Trophoblast cell (in vitro differentiated cells and primary cell): ENCODE results near the gene FCRL6.

Experiments
- DNase-seq, 2 donors: peaks; one replicate each; pipeline ENCODE4 v3.0.0-alpha.2; 2016
- H2AFZ ChIP-seq: 2 replicates; pipeline ENCODE4 v1.6.1; 2013; ENCODE audit warnings: low read length, moderate library complexity, mild to moderate bottlenecking; ENCODE audit not compliant: insufficient read depth, poor library complexity
- H2AK5ac ChIP-seq: 2 replicates; pipeline ENCODE4 v1.6.1; 2013; ENCODE audit warnings: mild to moderate bottlenecking, low read length
- H2BK120ac ChIP-seq: 2 replicates; pipeline ENCODE4 v1.6.1; 2013; ENCODE audit warnings: low read length, mild to moderate bottlenecking, moderate library complexity; ENCODE audit not compliant: insufficient read depth, poor library complexity
- H2BK12ac ChIP-seq: 2 replicates; pipeline ENCODE4 v1.6.1; 2013; ENCODE audit warnings: mild to moderate bottlenecking, low read length, moderate library complexity
- H2BK5ac ChIP-seq: 2 replicates; pipeline ENCODE4 v1.6.1; 2013; ENCODE audit warnings: low read length, low read depth, moderate library complexity, mild to moderate bottlenecking; ENCODE audit not compliant: poor library complexity
- H3K14ac ChIP-seq: 2 replicates; pipeline ENCODE4 v1.6.1; 2013; ENCODE audit warnings: mild to moderate bottlenecking, low read length
- H3K18ac ChIP-seq: 2 replicates; pipeline ENCODE4 v1.6.1; 2013; ENCODE audit warnings: mild to moderate bottlenecking, low read length
- H3K23ac ChIP-seq: 2 replicates; pipeline ENCODE4 v1.6.1; 2013; ENCODE audit warnings: low read length
- H3K27ac ChIP-seq: 2 replicates; pipeline ENCODE4 v1.5.1; 2013; ENCODE audit warnings: low read depth, mild to moderate bottlenecking, inconsistent platforms, low read length, moderate library complexity
- H3K27me3 ChIP-seq: 2 replicates; pipeline ENCODE4 v1.6.1; 2013; ENCODE audit warnings: inconsistent platforms, mild to moderate bottlenecking, low read length, moderate library complexity; ENCODE audit not compliant: insufficient read depth
- H3K36me3 ChIP-seq, 2 experiments: 1 replicate in 1 of 2; 2 replicates in 1 of 2; pipeline ENCODE4 v1.6.1; 2013; ENCODE audit warnings: low read length in 2 of 2, mild to moderate bottlenecking in 2 of 2, moderate library complexity in 1 of 2; ENCODE audit not compliant: insufficient read depth in 2 of 2, control insufficient read depth in 1 of 2
- H3K4ac ChIP-seq: 2 replicates; pipeline ENCODE4 v1.6.1; 2013; ENCODE audit warnings: low read depth, mild to moderate bottlenecking, low read length, moderate library complexity
- H3K4me1 ChIP-seq, 2 experiments: 1 replicate in 1 of 2; 2 replicates in 1 of 2; pipeline ENCODE4 v1.6.1; 2013; ENCODE audit warnings: low read length in 2 of 2, mild to moderate bottlenecking in 2 of 2, moderate library complexity in 1 of 2; ENCODE audit not compliant: insufficient read depth in 2 of 2, control insufficient read depth in 1 of 2
- H3K4me2 ChIP-seq: 2 replicates; pipeline ENCODE4 v1.6.1; 2013; ENCODE audit warnings: inconsistent platforms, mild to moderate bottlenecking, low read length, moderate library complexity
- H3K4me3 ChIP-seq: 2 replicates; pipeline ENCODE4 v1.5.1; 2013; ENCODE audit warnings: mild to moderate bottlenecking, low read depth, low read length, inconsistent platforms
- H3K79me1 ChIP-seq: one replicate; pipeline ENCODE4 v1.6.1; 2013; ENCODE audit warnings: low read length
- H3K79me2 ChIP-seq: 2 replicates; pipeline ENCODE4 v1.6.1; 2013; ENCODE audit warnings: low read length, mild to moderate bottlenecking; ENCODE audit not compliant: control insufficient read depth, insufficient read depth, poor library complexity
- H3K9ac ChIP-seq: 2 replicates; pipeline ENCODE4 v1.6.1; 2013; ENCODE audit warnings: mild to moderate bottlenecking, low read length
- H3K9me3 ChIP-seq: 2 replicates; pipeline ENCODE4 v1.6.1; 2013; ENCODE audit warnings: low read depth, mild to moderate bottlenecking, control low read depth, inconsistent platforms, low read length; ENCODE audit not compliant: insufficient read depth
- H4K12ac ChIP-seq: 2 replicates; pipeline ENCODE4 v1.6.1; 2013; ENCODE audit warnings: low read depth, mild to moderate bottlenecking, low read length, moderate library complexity
- H4K8ac ChIP-seq: 2 replicates; pipeline ENCODE4 v1.6.1; 2013; ENCODE audit warnings: low read depth, mild to moderate bottlenecking, low read length, moderate library complexity
- H4K91ac ChIP-seq: one replicate; pipeline ENCODE4 v1.6.1; 2013; ENCODE audit warnings: low read depth, mild to moderate bottlenecking, low read length, moderate library complexity
- WGBS: extraction: QIAGEN DNeasy Blood & Tissue Kit; methylation state at CpG from one replicate; pipeline ENCODE4 v1.1.7; 2013; ENCODE audit warnings: missing lambda C conversion rate; ENCODE audit not compliant: insufficient read length, insufficient coverage; ENCODE audit errors: extremely low coverage; 5-methylcytosine and 5-hydroxymethylcytosine counted together

Gene FCRL6

DNA sequence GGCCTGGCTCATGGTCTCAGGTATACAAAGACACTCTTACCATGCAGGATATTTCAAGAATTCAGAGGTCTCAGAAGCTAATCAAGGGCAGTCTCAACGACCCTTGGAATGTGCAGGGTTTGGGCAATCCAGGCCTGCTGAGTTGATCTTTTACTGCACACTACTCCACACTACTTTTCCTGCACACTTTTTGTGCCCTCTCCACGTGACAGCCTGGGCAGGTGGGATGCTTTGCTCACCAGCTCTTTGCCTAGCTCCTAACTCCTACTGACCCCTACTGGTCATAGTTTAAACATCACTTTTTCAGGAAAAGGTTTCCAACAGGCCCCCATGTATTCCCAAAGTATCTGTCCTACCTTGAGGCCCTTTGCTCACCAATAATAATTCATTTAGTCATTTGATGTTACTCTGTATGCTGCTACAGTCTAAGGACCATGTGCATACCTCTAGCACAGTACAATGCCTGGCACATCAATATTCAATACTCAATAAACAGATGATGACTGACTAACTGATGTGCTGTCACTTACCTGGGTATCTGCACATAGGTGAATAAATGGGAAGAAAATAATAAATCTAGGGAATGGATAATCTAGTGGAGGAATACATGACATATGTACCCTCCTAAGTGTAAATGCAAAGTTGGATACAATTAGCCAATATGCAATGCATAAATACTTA, 11.8 kb upstream of the FCRL6 start:
- Histone ChIP-seq H4K8ac (no peak overlapping the region), H3K27me3 (no peaks in the 10 kb centered on the region), H2BK12ac (no peak overlapping the region), H3K9me3 (no peaks in the 10 kb centered on the region), H3K4ac (no peak overlapping the region), H3K4me2 (no peak overlapping the region), H3K27ac (no peak overlapping the region), H3K36me3 (no peaks in the 10 kb centered on the region), H3K4me3 (no peak overlapping the region), H3K18ac (no peak overlapping the region), H3K23ac (no peak overlapping the region), H2BK5ac (no peak overlapping the region), H3K9ac (no peak overlapping the region), H3K14ac (no peak overlapping the region), H2AK5ac (no peak overlapping the region), H4K91ac (no peak overlapping the region), H2BK120ac (no peak overlapping the region), H3K4me1 (peaks cover 0 to 2% of the 10 kb centered on the region in 2 experiments), H3K79me1 (no peaks in the 10 kb centered on the region), H2AFZ (no peak overlapping the region), H3K79me2 (no peaks in the 10 kb centered on the region), H4K12ac (no peak overlapping the region)
- DNase-seq, result peak; percentile 71 to 89
- WGBS, result no CpG with 5 or more reads among the region's 2 CpGs

DNA sequence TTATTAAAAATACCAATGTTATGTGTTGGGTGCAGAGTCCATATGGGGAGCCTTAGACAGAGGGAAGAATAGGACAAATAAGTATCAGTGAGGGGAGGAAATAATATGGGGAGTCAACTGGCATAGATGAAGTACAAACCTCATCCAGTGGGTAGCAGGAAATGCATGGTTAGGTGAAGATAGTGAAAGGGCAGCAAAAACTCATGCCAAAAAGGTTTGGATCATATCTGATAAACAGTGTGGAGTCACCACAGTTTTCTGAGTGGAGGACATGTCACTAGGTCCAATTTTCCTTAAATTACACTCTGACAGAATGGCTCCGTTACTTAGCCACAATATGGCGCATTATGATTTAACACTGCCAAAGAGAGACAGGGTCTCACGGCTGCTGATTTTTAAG, 11.1 kb upstream of the FCRL6 start:
- no peak overlapping the region for H4K91ac ChIP-seq
- no peaks in the 10 kb centered on the region for H3K36me3 ChIP-seq
- H3K27ac ChIP-seq, result no peak overlapping the region
- peak in 1 of 2 donors; percentile 37 for DNase-seq
- no peak overlapping the region for H2BK12ac ChIP-seq
- no peak overlapping the region for H3K4me2 ChIP-seq
- H3K9ac ChIP-seq, result no peak overlapping the region
- peaks cover 0 to 2% of the 10 kb centered on the region in 2 experiments for H3K4me1 ChIP-seq
- H4K12ac ChIP-seq, result no peak overlapping the region
- no peaks in the 10 kb centered on the region for H3K79me1 ChIP-seq
- H3K9me3 ChIP-seq, result no peaks in the 10 kb centered on the region
- H3K4ac ChIP-seq, result no peak overlapping the region
- no peak overlapping the region for H2AFZ ChIP-seq
- H3K4me3 ChIP-seq, result no peak overlapping the region
- WGBS, result no CpG with 5 or more reads among the region's 3 CpGs
- no peaks in the 10 kb centered on the region for H3K79me2 ChIP-seq
- no peak overlapping the region for H3K18ac ChIP-seq
- no peak overlapping the region for H2BK120ac ChIP-seq
- H2BK5ac ChIP-seq, result no peak overlapping the region
- H2AK5ac ChIP-seq, result no peak overlapping the region
- no peaks in the 10 kb centered on the region for H3K27me3 ChIP-seq
- H3K14ac ChIP-seq, result no peak overlapping the region
- H3K23ac ChIP-seq, result no peak overlapping the region
- no peak overlapping the region for H4K8ac ChIP-seq

DNA sequence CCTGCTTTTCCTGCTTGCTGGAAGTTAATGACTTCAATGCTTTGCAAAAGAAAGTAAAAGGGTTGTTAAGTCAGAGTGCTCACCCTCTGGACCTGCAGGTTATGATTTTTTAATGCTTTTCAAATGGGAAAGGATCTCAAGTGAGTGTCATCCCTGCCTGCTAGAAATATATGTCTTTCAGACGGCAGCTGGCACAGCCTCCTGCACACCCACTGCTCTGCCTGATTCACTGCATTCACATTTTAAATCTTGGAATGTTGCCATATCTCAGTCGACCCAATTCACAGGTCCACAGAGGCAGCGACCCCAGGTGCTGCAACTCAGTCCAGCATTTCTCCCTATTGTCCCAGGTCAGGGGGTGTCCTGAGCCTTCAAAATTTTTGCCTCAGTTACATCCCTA, 10.7 kb upstream of the FCRL6 start:
- no peak overlapping the region for H2BK5ac ChIP-seq
- no peak overlapping the region for H2BK12ac ChIP-seq
- H3K4me2 ChIP-seq, result no peak overlapping the region
- no peak overlapping the region for H2AK5ac ChIP-seq
- H3K18ac ChIP-seq, result no peak overlapping the region
- H3K14ac ChIP-seq, result no peak overlapping the region
- H4K8ac ChIP-seq, result no peak overlapping the region
- no peaks in the 10 kb centered on the region for H3K9me3 ChIP-seq
- no peak overlapping the region for H3K27ac ChIP-seq
- H3K4ac ChIP-seq, result no peak overlapping the region
- H3K9ac ChIP-seq, result no peak overlapping the region
- H3K36me3 ChIP-seq, result no peaks in the 10 kb centered on the region
- H3K79me1 ChIP-seq, result no peaks in the 10 kb centered on the region
- no peaks in the 10 kb centered on the region for H3K27me3 ChIP-seq
- no peaks in the 10 kb centered on the region for H3K79me2 ChIP-seq
- peak in 1 of 2 donors; percentile 84 for DNase-seq
- no peak overlapping the region for H4K12ac ChIP-seq
- no peak overlapping the region for H2AFZ ChIP-seq
- peaks cover 0 to 2% of the 10 kb centered on the region in 2 experiments for H3K4me1 ChIP-seq
- H2BK120ac ChIP-seq, result no peak overlapping the region
- H4K91ac ChIP-seq, result no peak overlapping the region
- no peak overlapping the region for H3K23ac ChIP-seq
- no peak overlapping the region for H3K4me3 ChIP-seq
- WGBS, result no CpG with 5 or more reads among the region's 3 CpGs

DNA sequence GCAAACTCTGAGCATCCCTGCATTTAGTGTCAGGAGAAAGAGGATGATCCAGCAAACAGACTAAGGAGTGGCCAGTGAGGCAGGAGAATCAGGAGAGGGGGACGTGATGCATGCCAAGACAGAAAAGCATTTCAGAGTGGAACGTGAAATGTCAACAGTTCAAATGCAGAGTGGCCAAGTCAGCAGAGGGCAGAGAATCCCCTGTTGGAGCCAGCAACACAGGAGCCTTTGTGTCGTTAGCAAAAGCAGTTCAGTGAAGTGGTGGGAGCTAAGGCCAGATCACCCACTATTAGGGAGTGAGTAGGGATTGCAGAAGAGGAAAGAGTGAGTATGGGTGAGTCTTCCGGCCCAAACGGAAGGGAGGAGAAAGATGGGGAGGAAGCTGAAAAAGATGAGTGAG, 6.6 kb upstream of the FCRL6 start:
- no peak overlapping the region for H3K4ac ChIP-seq
- H3K4me3 ChIP-seq, result no peak overlapping the region
- no peak overlapping the region for H3K23ac ChIP-seq
- H3K18ac ChIP-seq, result no peak overlapping the region
- H3K27me3 ChIP-seq, result no peaks in the 10 kb centered on the region
- H2AK5ac ChIP-seq, result no peak overlapping the region
- H2BK12ac ChIP-seq, result no peak overlapping the region
- H3K4me1 ChIP-seq, result peaks cover 0 to 2% of the 10 kb centered on the region in 2 experiments
- no peaks in the 10 kb centered on the region for H3K36me3 ChIP-seq
- H2BK120ac ChIP-seq, result no peak overlapping the region
- WGBS, result no CpG with 5 or more reads among the region's 5 CpGs
- no peak overlapping the region for H4K8ac ChIP-seq
- no peak overlapping the region for H4K91ac ChIP-seq
- no peak overlapping the region for H4K12ac ChIP-seq
- H3K14ac ChIP-seq, result no peak overlapping the region
- no peaks in the 10 kb centered on the region for H3K79me2 ChIP-seq
- H3K9me3 ChIP-seq, result no peaks in the 10 kb centered on the region
- no peak overlapping the region for H2BK5ac ChIP-seq
- no peak for DNase-seq
- H3K27ac ChIP-seq, result no peak overlapping the region
- H3K4me2 ChIP-seq, result no peak overlapping the region
- H3K79me1 ChIP-seq, result no peaks in the 10 kb centered on the region
- H3K9ac ChIP-seq, result no peak overlapping the region
- no peak overlapping the region for H2AFZ ChIP-seq
